SK-N-SH (cell line): Measurements from ENCODE around the gene GALNT6.
"Not testable (repeated sequence)": the region's sequence is repeated elsewhere in the genome, so short reads cannot be mapped to it uniquely, and the experiment has no call there.

Experiments
- EP300 ChIP-seq, 2 experiments: IDR thresholded peaks; 2 replicates each; pipeline versions ENCODE4 v1.4.0 to v1.6.1; 2012; ENCODE audit warnings: borderline replicate concordance in 1 of 2, low read depth in 1 of 2, low read length in 1 of 2
- EZH2phosphoT487 ChIP-seq: fragments of 200-600 bp; sonication (generic); IDR thresholded peaks from 2 replicates; pipeline ENCODE4 v1.6.1; 2017; ENCODE audit warnings: low read depth, mixed run types, mild to moderate bottlenecking, antibody characterized with exemption, moderate library complexity, borderline replicate concordance
- FOXJ3 ChIP-seq: sonication (generic); formaldehyde crosslinking; IDR thresholded peaks from 2 replicates; pipeline ENCODE4 v1.5.1; 2020; ENCODE audit warnings: mild to moderate bottlenecking, missing genetic modification reagents
- GABPA ChIP-seq: IDR thresholded peaks from 2 replicates; pipeline ENCODE4 v1.4.0; 2012; ENCODE audit warnings: low read depth, mild to moderate bottlenecking
- JUND ChIP-seq: IDR thresholded peaks from 2 replicates; pipeline ENCODE4 v1.4.0; 2012
- POLR2AphosphoS5 ChIP-seq: IDR thresholded peaks from 2 replicates; pipeline ENCODE4 v1.6.1; 2012; ENCODE audit warnings: low read depth, low read length
- RXRA ChIP-seq: IDR thresholded peaks from 2 replicates; pipeline ENCODE4 v1.4.0; 2012; ENCODE audit warnings: low read depth, mild to moderate bottlenecking, borderline replicate concordance
- TCF12 ChIP-seq: IDR thresholded peaks from 2 replicates; pipeline ENCODE4 v1.4.0; 2012
- TF ChIP-seq, protein P1 (sequence below): IDR thresholded peaks from 2 replicates; pipeline ENCODE4; 2012
- TF ChIP-seq, protein P2 (sequence below): fragments of 200-600 bp; sonication (generic); IDR thresholded peaks from 2 replicates; pipeline ENCODE4 v1.6.1; 2017; ENCODE audit warnings: antibody characterized with exemption, mild to moderate bottlenecking, moderate library complexity

DNA sequence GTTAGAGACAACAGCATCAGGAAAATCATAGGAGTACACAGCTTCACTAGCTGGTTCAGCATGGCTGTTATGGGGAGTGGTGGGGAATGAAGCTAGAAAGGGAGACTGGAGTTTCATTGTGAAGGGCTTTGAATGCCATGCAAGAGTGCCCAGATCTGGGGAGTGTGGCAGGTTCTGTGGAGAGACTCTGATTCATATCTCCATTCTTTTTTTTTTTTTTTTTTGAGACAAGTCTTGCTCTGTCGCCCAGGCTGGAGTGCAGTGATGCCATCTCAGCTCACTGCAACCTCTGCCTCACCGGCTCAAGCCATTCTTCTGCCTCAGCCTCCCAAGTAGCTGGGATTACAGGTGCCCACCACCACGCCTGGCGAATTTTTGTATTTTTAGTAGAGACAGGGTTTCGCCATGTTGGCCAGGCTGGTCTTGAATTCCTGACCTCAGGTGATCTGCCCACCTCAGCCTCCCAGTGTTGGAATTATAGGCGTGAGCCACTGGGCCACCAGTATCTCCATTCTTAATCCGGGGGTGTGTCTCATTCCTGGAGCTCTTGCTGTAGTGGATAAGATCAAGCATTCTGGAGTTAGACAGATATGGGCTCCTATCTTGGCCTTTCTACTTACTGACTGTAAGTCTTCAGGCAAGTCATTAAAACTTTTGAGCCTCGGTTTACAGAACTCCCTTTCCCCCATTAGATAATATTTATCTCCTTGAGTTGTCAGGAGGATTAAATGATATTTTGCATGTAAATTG, 73.0 kb downstream of the GALNT6 start:
- not testable (repeated sequence) for TF ChIP-seq EZH2phosphoT487; POLR2AphosphoS5; JUND; FOXJ3 (CRISPR knock-in tag); GABPA; EP300 (IDR thresholded peaks at IDR 0.05; ENCODE audit: borderline replicate concordance in 1 of 2, low read depth in 1 of 2, low read length in 1 of 2); TCF12; RXRA
- TF ChIP-seq, protein P1, sequence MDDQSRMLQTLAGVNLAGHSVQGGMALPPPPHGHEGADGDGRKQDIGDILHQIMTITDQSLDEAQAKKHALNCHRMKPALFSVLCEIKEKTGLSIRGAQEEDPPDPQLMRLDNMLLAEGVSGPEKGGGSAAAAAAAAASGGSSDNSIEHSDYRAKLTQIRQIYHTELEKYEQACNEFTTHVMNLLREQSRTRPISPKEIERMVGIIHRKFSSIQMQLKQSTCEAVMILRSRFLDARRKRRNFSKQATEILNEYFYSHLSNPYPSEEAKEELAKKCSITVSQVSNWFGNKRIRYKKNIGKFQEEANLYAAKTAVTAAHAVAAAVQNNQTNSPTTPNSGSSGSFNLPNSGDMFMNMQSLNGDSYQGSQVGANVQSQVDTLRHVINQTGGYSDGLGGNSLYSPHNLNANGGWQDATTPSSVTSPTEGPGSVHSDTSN, result not testable (repeated sequence)
- TF ChIP-seq, protein P2, sequence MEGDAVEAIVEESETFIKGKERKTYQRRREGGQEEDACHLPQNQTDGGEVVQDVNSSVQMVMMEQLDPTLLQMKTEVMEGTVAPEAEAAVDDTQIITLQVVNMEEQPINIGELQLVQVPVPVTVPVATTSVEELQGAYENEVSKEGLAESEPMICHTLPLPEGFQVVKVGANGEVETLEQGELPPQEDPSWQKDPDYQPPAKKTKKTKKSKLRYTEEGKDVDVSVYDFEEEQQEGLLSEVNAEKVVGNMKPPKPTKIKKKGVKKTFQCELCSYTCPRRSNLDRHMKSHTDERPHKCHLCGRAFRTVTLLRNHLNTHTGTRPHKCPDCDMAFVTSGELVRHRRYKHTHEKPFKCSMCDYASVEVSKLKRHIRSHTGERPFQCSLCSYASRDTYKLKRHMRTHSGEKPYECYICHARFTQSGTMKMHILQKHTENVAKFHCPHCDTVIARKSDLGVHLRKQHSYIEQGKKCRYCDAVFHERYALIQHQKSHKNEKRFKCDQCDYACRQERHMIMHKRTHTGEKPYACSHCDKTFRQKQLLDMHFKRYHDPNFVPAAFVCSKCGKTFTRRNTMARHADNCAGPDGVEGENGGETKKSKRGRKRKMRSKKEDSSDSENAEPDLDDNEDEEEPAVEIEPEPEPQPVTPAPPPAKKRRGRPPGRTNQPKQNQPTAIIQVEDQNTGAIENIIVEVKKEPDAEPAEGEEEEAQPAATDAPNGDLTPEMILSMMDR, result not testable (repeated sequence)
